Measurements from ENCODE around the gene IFNA8.

DNA sequence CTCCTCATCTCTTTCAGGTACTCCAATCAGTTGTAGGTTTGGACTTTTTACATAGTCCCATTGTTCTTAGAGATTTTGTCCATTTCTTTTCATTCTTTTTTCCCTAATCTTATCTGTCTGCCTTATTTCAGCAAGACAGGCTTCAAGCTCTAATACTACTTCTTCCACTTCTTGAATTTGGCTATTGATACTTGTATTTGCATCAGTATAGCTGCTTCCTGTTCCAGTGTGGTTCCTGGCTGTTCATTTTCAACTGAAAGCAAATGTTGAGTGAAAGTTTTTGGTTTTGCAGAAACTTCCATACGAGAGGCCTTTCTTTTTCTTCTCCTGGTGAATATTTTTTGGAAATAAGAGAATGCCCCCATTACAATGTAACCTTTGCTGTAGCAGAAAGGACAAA lies 19.3 kb downstream of the IFNA8 start:
- TF ChIP-seq, protein P1, sequence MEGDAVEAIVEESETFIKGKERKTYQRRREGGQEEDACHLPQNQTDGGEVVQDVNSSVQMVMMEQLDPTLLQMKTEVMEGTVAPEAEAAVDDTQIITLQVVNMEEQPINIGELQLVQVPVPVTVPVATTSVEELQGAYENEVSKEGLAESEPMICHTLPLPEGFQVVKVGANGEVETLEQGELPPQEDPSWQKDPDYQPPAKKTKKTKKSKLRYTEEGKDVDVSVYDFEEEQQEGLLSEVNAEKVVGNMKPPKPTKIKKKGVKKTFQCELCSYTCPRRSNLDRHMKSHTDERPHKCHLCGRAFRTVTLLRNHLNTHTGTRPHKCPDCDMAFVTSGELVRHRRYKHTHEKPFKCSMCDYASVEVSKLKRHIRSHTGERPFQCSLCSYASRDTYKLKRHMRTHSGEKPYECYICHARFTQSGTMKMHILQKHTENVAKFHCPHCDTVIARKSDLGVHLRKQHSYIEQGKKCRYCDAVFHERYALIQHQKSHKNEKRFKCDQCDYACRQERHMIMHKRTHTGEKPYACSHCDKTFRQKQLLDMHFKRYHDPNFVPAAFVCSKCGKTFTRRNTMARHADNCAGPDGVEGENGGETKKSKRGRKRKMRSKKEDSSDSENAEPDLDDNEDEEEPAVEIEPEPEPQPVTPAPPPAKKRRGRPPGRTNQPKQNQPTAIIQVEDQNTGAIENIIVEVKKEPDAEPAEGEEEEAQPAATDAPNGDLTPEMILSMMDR (optimal IDR thresholded peaks at IDR 0.05 in 1 of 3, IDR thresholded peaks at IDR 0.05 in 1 of 3, conservative IDR thresholded peaks at IDR 0.05 in 1 of 3; ENCODE audit: extremely low read depth in 1 of 3, insufficient read depth in 2 of 3, low read length in 3 of 3), result no peak
- TF ChIP-seq EZH2 (IDR thresholded peaks at IDR 0.05; ENCODE audit: low read length), result no peak

Measured in keratinocyte (primary cell).